MCF 10A (cell line): Measurements from ENCODE around the gene GET3. TPM values are rescaled to one million over a fixed set of nuclear protein-coding genes. Genes with fewer than 3 reads are reported as not detected.

Experiments used
- BruUV-seq: library from RNA; stranded (reverse); fragments of 400-500 nt; replicated peaks from 2 replicates; lab custom pipeline; 2021; lab: Mats Ljungman, UMichigan
- CTCF ChIA-PET: fragments of 300-600 bp; sonication (Branson Sonifier 250); formaldehyde crosslinking; extraction: SDS; loops from one replicate; lab custom pipeline; 2021; ENCODE audit warnings: antibody characterized with exemption, inconsistent platforms; lab: Yijun Ruan, JAX
- POLR2A ChIA-PET: fragments of 300-600, 350-650 bp; sonication (Branson Sonifier 250); formaldehyde crosslinking; extraction: SDS; loops from one replicate; lab custom pipeline; 2020; ENCODE audit warnings: antibody characterized with exemption, inconsistent platforms; lab: Yijun Ruan, JAX
- DNase-seq: peaks from one replicate; pipeline ENCODE4 v3.0.0-alpha.2; 2018; ENCODE audit not compliant: unreplicated experiment
- H3K27ac Mint-ChIP-seq: one replicate; pipeline ENCODE4 v1.8.0; 2022; ENCODE audit warnings: mild to moderate bottlenecking, low read depth, mixed read lengths; ENCODE audit not compliant: unreplicated experiment
- H3K27me3 Mint-ChIP-seq: one replicate; pipeline ENCODE4 v1.8.0; 2022; ENCODE audit warnings: mixed read lengths; ENCODE audit not compliant: insufficient read depth, unreplicated experiment
- H3K36me3 Mint-ChIP-seq: one replicate; pipeline ENCODE4 v1.8.0; 2022; ENCODE audit warnings: mild to moderate bottlenecking, moderate library complexity, mixed read lengths; ENCODE audit not compliant: insufficient read depth, unreplicated experiment
- H3K4me1 Mint-ChIP-seq: one replicate; pipeline ENCODE4 v1.8.0; 2022; ENCODE audit warnings: mixed read lengths; ENCODE audit not compliant: insufficient read depth, unreplicated experiment
- H3K4me3 Mint-ChIP-seq: one replicate; pipeline ENCODE4 v1.8.0; 2022; ENCODE audit warnings: mild to moderate bottlenecking, moderate library complexity, mixed read lengths; ENCODE audit not compliant: unreplicated experiment
- H3K9me3 Mint-ChIP-seq: one replicate; pipeline ENCODE4 v1.8.0; 2022; ENCODE audit warnings: mixed read lengths; ENCODE audit not compliant: unreplicated experiment
- intact Hi-C: fragments of 100-400 bp; cut with micrococcal nuclease; formaldehyde crosslinking; loops from 2 replicates; pipeline ENCODE4 v1.14.1; 2022
- total RNA-seq: library from RNA; stranded (reverse); gene quantifications from 2 replicates; pipeline ENCODE4 v1.2.3, GENCODE V29; 2022
- TF ChIP-seq, protein P1 (sequence below): fragments of 200-600 bp; IDR thresholded peaks from one replicate; pipeline ENCODE4 v1.8.0; 2022; ENCODE audit warnings: antibody characterized with exemption, mild to moderate bottlenecking; ENCODE audit not compliant: unreplicated experiment

Gene GET3
- total RNA-seq, 1 experiment from 2014 or later, result 62.9 TPM

DNA sequence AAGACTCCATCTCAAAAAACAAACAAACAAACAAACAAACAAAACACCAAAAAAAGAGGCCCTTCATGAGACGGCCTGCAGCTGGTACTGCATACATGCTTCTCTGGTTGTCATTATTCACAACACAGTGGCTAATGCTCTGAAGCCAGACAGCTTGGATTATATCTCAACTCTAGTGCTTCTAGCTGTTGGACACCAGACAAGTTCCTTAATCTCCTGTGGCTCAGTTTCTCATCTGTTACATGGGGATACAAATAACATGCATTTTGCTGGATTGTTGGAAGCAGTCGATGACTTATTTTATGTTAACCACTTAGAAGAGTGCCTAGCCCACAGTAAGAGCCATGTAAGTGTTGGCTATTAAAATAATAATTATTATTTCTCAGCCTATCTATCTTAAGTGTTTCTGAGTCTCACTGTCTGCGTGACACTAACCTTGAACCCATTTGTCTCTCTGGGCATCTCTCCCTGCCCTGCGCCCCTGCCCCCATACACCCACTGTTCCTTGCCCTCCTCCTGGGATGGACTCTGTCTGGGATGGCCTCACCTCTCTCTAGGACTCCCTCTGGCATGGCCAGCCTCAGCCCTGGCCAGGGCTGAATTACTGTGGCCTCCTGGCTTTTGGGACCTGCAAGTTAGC lies 50.9 kb downstream of the GET3 start:
- no peak for DNase-seq
- Mint-ChIP-seq H3K9me3 (no peaks in the 10 kb centered on the region), H3K36me3 (peaks cover 29% of the 10 kb centered on the region), H3K27me3 (no peaks in the 10 kb centered on the region), H3K27ac (peak overlapping the region; percentile 98), H3K4me3 (peak overlapping the region; percentile 94), H3K4me1 (peaks cover 24% of the 10 kb centered on the region)
- intact Hi-C loops, result no loop called here
- ChIA-PET CTCF (interaction anchor here (0.5 to 3.3 kb wide), 7 partner anchors 11 to 1229 kb away, joined by 3 to 41 read pairs (median 3); partner anchors contain the start of gene ELOF1), POLR2A (interaction anchor here (0.6 to 5.0 kb wide), 10 partner anchors 11 to 122 kb away, joined by 3 to 132 read pairs (median 6); partner anchors contain the start of genes GCDH, GET3, HOOK2 and MAN2B1)
- TF ChIP-seq, protein P1, sequence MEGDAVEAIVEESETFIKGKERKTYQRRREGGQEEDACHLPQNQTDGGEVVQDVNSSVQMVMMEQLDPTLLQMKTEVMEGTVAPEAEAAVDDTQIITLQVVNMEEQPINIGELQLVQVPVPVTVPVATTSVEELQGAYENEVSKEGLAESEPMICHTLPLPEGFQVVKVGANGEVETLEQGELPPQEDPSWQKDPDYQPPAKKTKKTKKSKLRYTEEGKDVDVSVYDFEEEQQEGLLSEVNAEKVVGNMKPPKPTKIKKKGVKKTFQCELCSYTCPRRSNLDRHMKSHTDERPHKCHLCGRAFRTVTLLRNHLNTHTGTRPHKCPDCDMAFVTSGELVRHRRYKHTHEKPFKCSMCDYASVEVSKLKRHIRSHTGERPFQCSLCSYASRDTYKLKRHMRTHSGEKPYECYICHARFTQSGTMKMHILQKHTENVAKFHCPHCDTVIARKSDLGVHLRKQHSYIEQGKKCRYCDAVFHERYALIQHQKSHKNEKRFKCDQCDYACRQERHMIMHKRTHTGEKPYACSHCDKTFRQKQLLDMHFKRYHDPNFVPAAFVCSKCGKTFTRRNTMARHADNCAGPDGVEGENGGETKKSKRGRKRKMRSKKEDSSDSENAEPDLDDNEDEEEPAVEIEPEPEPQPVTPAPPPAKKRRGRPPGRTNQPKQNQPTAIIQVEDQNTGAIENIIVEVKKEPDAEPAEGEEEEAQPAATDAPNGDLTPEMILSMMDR, result no peak
- BruUV-seq, result no TSS peak

DNA sequence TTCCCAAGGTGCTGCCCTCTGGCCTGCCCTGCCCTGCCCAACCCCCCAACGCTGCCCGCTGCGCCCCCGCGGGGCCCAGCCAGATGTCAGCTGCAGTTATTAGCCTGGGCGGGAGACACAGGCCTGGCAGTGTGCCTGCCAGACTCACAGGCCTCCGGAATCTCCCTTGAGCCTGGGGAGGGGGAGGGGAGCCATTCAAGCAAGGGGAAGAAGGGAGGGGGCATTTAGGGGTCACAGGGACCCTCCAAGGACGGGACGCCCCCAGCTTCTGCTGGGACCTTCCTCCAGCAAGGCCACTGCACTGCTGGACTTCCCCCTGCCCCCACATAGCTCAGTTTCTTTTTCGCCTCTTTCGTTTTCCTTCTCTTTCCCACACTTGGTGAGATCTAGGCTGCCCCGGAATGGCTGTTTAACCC lies 51.4 kb downstream of the GET3 start:
- Mint-ChIP-seq H3K27me3 (no peaks in the 10 kb centered on the region), H3K4me1 (peaks cover 24% of the 10 kb centered on the region), H3K4me3 (peak overlapping the region; percentile 94), H3K36me3 (peaks cover 35% of the 10 kb centered on the region), H3K9me3 (no peaks in the 10 kb centered on the region), H3K27ac (peak overlapping the region; percentile 98)
- TF ChIP-seq, protein P1, result no peak
- peak; percentile 88 for DNase-seq
- CTCF ChIA-PET, result interaction anchor here (0.5 to 3.3 kb wide), 8 partner anchors 11 to 1229 kb away, joined by 3 to 41 read pairs (median 4); partner anchors contain the start of gene ELOF1
- intact Hi-C loops, result no loop called here
- TSS peak; percentile 10 for BruUV-seq
- POLR2A ChIA-PET, result interaction anchor here (0.6 to 5.0 kb wide), 14 partner anchors 12 to 330 kb away, joined by 3 to 132 read pairs (median 4); partner anchors contain the start of genes GCDH, GET3, HOOK2 and MAN2B1

DNA sequence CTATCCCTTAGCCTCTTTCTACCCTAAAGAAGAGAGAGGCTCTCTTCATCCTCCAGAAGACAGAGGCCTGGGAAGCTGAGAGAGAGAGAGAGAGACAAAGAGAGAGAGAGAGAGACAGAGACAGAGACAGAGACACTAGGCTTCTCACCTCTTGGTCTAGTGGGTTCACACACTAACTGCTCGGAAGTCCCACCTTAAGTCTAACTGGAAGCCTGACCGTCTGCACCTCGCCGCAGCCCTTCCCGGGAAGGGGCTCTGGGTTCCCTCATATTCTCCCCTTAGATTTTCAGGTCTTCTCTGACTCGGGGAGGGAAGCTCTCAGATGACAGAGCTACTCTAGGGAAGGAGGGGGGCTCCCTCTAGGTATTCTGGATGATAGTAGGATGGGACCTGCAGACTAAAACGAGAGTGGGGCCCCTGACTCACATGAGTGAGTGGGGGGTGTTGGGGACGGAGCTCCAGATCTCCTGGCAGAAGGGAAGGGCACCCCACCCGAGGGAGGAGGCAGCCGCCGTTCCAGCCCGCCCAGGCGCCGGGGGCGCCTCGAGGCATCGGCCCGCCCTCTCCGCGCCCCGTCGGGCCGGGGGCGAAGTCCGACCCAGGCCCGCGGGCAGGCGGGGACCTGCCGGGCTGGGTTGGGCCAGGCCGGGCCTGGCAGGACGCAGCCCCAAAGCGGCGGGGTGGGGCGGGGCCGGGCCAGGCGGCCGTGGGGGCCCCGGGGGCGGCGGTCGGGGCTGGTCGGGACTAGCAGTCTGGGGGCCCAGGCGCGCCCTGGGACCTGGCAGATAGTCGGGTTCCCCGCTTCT lies 52.0 kb downstream of the GET3 start:
- Mint-ChIP-seq H3K27ac (peak overlapping the region; percentile 98), H3K36me3 (peaks cover 41% of the 10 kb centered on the region), H3K4me1 (peaks cover 28% of the 10 kb centered on the region), H3K4me3 (peak overlapping the region; percentile 94), H3K27me3 (no peaks in the 10 kb centered on the region), H3K9me3 (no peaks in the 10 kb centered on the region)
- ChIA-PET POLR2A (interaction anchor here (0.6 to 5.0 kb wide), 15 partner anchors 12 to 329 kb away, joined by 3 to 132 read pairs (median 4); partner anchors contain the start of genes GCDH, GET3, HOOK2 and MAN2B1), CTCF (interaction anchor here (0.7 to 3.3 kb wide), 5 partner anchors 12 to 67 kb away, joined by 3 to 41 read pairs (median 5); no protein-coding TSS in a partner anchor)
- BruUV-seq, result no TSS peak
- peak; percentile 63 for DNase-seq
- TF ChIP-seq, protein P1, result no peak
- intact Hi-C loops, result no loop called here
